GM18909 (cell line): ENCODE results near the gene FAM25A.
"Not testable (repeated sequence)": the region's sequence is repeated elsewhere in the genome, so short reads cannot be mapped to it uniquely, and the experiment has no call there.

Source experiments
- ATAC-seq: cut with Tn5 transposase; IDR thresholded peaks from one replicate; pipeline ENCODE4 v1.9.1; 2021; ENCODE audit warnings: mild to moderate bottlenecking; ENCODE audit not compliant: unreplicated experiment, poor library complexity

The FAM25A gene

GRCh38 chr10:87008303-87008702 is 11.8 kb upstream of the FAM25A start:
- ATAC-seq: not testable (repeated sequence)

- not testable (repeated sequence) for ATAC-seq
Measured at GRCh38 chr10:87009134-87009696, 10.9 kb upstream of the FAM25A start.

- not testable (repeated sequence) for ATAC-seq
Measured at GRCh38 chr10:87013528-87013927, 6.6 kb upstream of the FAM25A start.

GRCh38 chr10:87014986-87015716 is 4.9 kb upstream of the FAM25A start:
- ATAC-seq: not testable (repeated sequence)

- ATAC-seq: not testable (repeated sequence)
Measured at GRCh38 chr10:87018127-87018526, 2.0 kb upstream of the FAM25A start.

GRCh38 chr10:87019066-87019465 is 1.0 kb upstream of the FAM25A start:
- not testable (repeated sequence) for ATAC-seq

- ATAC-seq: not testable (repeated sequence)
Measured at GRCh38 chr10:87019504-87019903, 590 bp upstream of the FAM25A start.

- not testable (repeated sequence) for ATAC-seq
Measured at GRCh38 chr10:87025285-87025958, 5.3 kb downstream of the FAM25A start.

GRCh38 chr10:87026747-87027508 is 6.8 kb downstream of the FAM25A start:
- ATAC-seq: not testable (repeated sequence)

- not testable (repeated sequence) for ATAC-seq
Measured at GRCh38 chr10:87030419-87030818, 10.3 kb downstream of the FAM25A start.

GRCh38 chr10:87030912-87031635 is 11.0 kb downstream of the FAM25A start:
- ATAC-seq: no peak

GRCh38 chr10:87036623-87037022 is 16.5 kb downstream of the FAM25A start:
- ATAC-seq: no peak

GRCh38 chr10:87038286-87038717 is 18.2 kb downstream of the FAM25A start:
- no peak for ATAC-seq

- no peak for ATAC-seq
Measured at GRCh38 chr10:87038786-87039185, 18.7 kb downstream of the FAM25A start.

- ATAC-seq: not testable (repeated sequence)
Measured at GRCh38 chr10:87043579-87043978, 23.5 kb downstream of the FAM25A start.

GRCh38 chr10:87045434-87045938 is 25.4 kb downstream of the FAM25A start:
- ATAC-seq: no peak

GRCh38 chr10:87053111-87053510 is 33.0 kb downstream of the FAM25A start:
- no peak for ATAC-seq

- no peak for ATAC-seq
Measured at GRCh38 chr10:87053577-87054181, 33.6 kb downstream of the FAM25A start.
